AG04450 (cell line): ENCODE measurements around the gene ITFG1. TPM values are rescaled to one million over a fixed set of nuclear protein-coding genes. Genes with fewer than 3 reads are reported as not detected.
A peak's percentile ranks its signal among the peaks of the same experiment; 100 is the strongest.

Experiments used
- CTCF ChIA-PET: fragments of 300-600, 350-600 bp; formaldehyde crosslinking; extraction: SDS; loops from one replicate; lab custom pipeline; 2022; ENCODE audit warnings: antibody characterized with exemption, inconsistent platforms; lab: Charles Lee
- POLR2A ChIA-PET: fragments of 350-600 bp; formaldehyde crosslinking; extraction: SDS; loops from one replicate; lab custom pipeline; 2021; ENCODE audit warnings: antibody characterized with exemption, inconsistent platforms; lab: Yijun Ruan, JAX
- DNase-seq: peaks from one replicate; pipeline ENCODE4 v3.0.0-alpha.2; 2011; ENCODE audit warnings: low read depth, low spot score
- H3K27ac ChIP-seq: one replicate; pipeline ENCODE4 v1.5.1; 2012; ENCODE audit warnings: low read depth, low read length, control low read depth
- H3K27me3 ChIP-seq: one replicate; pipeline ENCODE4 v1.6.0; 2012; ENCODE audit warnings: low read length; ENCODE audit not compliant: control insufficient read depth, insufficient read depth
- H3K4me3 ChIP-seq: 2 replicates; pipeline ENCODE4 v1.5.1; 2011; ENCODE audit warnings: mild to moderate bottlenecking, low read depth, low read length, control low read depth
- H3K9me3 ChIP-seq: 2 replicates; pipeline ENCODE4 v1.5.1; 2012; ENCODE audit warnings: low read length; ENCODE audit not compliant: control insufficient read depth, insufficient read depth
- CTCF ChIP-seq: IDR thresholded peaks from 2 replicates; pipeline ENCODE4 v1.5.1; 2011; ENCODE audit warnings: low read depth, low read length, control low read depth, inconsistent platforms
- polyA minus RNA-seq: library from RNA; depleted of rRNA, polyadenylated mRNA; stranded (reverse); fragments of >200 nt; gene quantifications from 2 replicates; pipeline ENCODE4 v1.2.3, GENCODE V29; 2011; rRNA and poly(A)+ RNA removed
- polyA plus RNA-seq: library from polyadenylated mRNA; depleted of rRNA; stranded (reverse); fragments of >200 nt; gene quantifications from 2 replicates; pipeline ENCODE4 v1.2.3, GENCODE V29; 2011; rRNA removed

The ITFG1 gene
- polyA plus RNA-seq (103 and 125 TPM in 2 replicates), polyA minus RNA-seq (22.1 and 37.6 TPM in 2 replicates)

DNA sequence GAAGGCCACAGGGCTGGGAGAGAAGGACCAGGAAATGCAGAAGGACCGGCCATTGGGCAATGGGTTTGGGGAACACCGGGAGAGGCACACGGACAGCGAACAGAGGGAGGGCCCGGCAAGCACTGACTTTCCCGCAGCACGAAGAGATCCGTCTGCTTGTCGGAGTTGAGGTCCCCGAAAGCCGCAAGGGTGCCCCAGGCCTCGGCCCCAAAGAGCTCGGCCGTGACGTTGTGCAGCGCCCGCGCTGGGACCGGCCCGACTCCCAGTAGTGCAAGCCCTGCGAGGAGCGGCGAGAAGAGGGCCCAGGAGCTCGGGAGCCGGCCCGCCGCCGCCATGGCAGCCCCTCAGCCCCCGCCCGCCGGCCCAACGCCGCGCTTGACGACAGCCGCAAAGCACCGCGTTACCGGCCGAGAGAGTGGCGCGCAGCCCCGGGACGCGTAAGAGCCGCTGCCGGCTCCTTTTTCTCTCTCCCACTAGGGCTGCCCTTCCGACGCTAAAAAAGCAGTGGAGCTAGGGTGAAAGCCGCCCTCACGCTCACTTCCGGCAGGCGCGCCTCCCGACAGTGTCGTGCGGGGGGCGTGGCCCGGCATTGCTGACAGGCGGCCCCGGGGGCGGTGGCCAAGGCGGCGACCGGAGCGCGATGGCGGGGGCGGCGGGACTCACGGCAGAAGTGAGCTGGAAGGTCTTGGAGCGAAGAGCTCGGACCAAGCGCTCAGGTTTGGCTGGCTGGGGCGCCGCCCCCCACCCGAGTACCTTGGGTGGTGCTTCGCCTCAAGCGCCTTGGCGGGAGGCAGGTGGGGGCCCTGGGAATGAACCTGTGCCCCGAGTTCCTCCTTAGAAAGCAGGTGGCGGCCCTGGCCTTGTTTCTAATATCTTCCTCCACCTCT lies at the start of gene ITFG1, which contains the start of gene PHKB:
Gene ITFG1, minus strand, starts transcription at position 353 of the 887 bp plus-strand sequence. Its CDS starts 18 bp downstream, at position 335.
Gene PHKB, plus strand, starts transcription at position 621 of the 887 bp plus-strand sequence. Its CDS starts 20 bp downstream, at position 641.
- H3K27me3 ChIP-seq, result no peaks in the 10 kb centered on the region
- no peaks in the 10 kb centered on the region; the same call in 1 of the 2 replicates for H3K9me3 ChIP-seq
- ChIA-PET CTCF (interaction anchor here (0.6 to 2.4 kb wide), 9 partner anchors 31 to 1169 kb away, joined by 3 to 11 read pairs (median 4); partner anchors contain the start of gene NETO2), POLR2A (interaction anchor here (0.5 to 1.4 kb wide), 6 partner anchors 17 to 319 kb away, joined by 3 read pairs; partner anchors contain the start of gene NETO2)
- no peak for TF ChIP-seq CTCF
- peak within 1 kb of the TSS; percentile 96 for H3K4me3 ChIP-seq
- DNase-seq, result peak; percentile 75
- peak within 1 kb of the TSS; percentile 100 for H3K27ac ChIP-seq

GRCh38 chr16:47507701-47508100 lies 46.8 kb upstream of the ITFG1 start:
- no peak for TF ChIP-seq CTCF
- Histone ChIP-seq H3K27ac (no peak overlapping the region), H3K27me3 (no peaks in the 10 kb centered on the region), H3K9me3 (no peaks in the 10 kb centered on the region; the same call in 1 of the 2 replicates), H3K4me3 (no peak overlapping the region)
- ChIA-PET CTCF (interaction anchor here (1.0 to 1.2 kb wide), 3 partner anchors 364 to 546 kb away, joined by 3 to 5 read pairs (median 3); partner anchors contain the start of gene NETO2), POLR2A (no interaction called here)
- no peak for DNase-seq

GRCh38 chr16:47506800-47507199 lies 45.9 kb upstream of the ITFG1 start:
- H3K4me3 ChIP-seq, result no peak overlapping the region
- CTCF ChIA-PET, result interaction anchor here (1.0 to 1.2 kb wide), 2 partner anchors 20 to 363 kb away, joined by 3 read pairs; partner anchors contain the start of gene NETO2
- no peaks in the 10 kb centered on the region; the same call in 1 of the 2 replicates for H3K9me3 ChIP-seq
- POLR2A ChIA-PET, result no interaction called here
- TF ChIP-seq CTCF, result no peak
- H3K27ac ChIP-seq, result no peak overlapping the region
- DNase-seq, result no peak
- H3K27me3 ChIP-seq, result no peaks in the 10 kb centered on the region

DNA sequence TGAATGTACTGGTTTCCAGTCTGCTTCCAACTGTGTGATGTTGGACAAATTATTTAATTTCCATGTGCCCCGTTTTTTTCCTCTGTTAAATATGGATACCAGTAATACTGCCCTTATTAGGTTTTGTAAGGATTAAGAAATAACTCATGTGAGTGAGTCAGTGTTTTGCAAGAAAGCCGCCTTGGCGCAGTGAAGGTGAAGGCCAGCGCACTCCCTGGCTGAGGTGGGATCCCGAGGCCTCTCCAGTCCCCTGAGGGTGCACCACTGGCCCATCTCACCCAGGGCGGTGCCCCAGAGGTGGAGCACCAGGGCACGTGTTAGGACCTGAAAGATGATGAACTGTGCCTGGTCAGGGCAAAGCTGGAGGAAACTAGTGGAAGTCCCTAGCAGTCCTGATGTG lies 43.7 kb upstream of the ITFG1 start:
- CTCF ChIA-PET, result interaction anchor here (0.9 kb wide), 1 partner anchor 660 kb away, joined by 3 read pairs; no protein-coding TSS in a partner anchor
- DNase-seq, result peak; percentile 2

More for the DNA sequence above, 43.7 kb upstream of the ITFG1 start:
- TF ChIP-seq CTCF, result no peak
- H3K27me3 ChIP-seq, result no peaks in the 10 kb centered on the region
- H3K27ac ChIP-seq, result peak overlapping the region; percentile 58
- POLR2A ChIA-PET, result no interaction called here
- H3K4me3 ChIP-seq, result no peak overlapping the region
- no peaks in the 10 kb centered on the region; the same call in 1 of the 2 replicates for H3K9me3 ChIP-seq
